SK-N-SH treated with all-trans-retinoic acid at 6 μM for 48 hours (cell line): Measurements from ENCODE around the gene PTTG1.

Experiments used
- ATAC-seq: fragments of 200-7000 bp; cut with Tn5 transposase; 3 replicates; pipeline ENCODE4 v1.9.1; 2020; ENCODE audit warnings: mild to moderate bottlenecking, moderate library complexity
- ARNTL ChIP-seq: fragments of 450-650 bp; formaldehyde crosslinking; IDR thresholded peaks from 2 replicates; pipeline ENCODE4 v1.5.0; 2020; ENCODE audit warnings: low read depth, mild to moderate bottlenecking, moderate library complexity, borderline replicate concordance
- BACH2 ChIP-seq: fragments of 250-450 bp; sonication (Bioruptor Pico); IDR thresholded peaks from 2 replicates; pipeline ENCODE4 v1.9.0; 2021; ENCODE audit warnings: mild to moderate bottlenecking, borderline replicate concordance
- CREB5 ChIP-seq: fragments of 250-450 bp; sonication (Bioruptor Pico); IDR thresholded peaks from 2 replicates; pipeline ENCODE4 v1.5.1; 2020; ENCODE audit warnings: low read depth, mild to moderate bottlenecking, moderate library complexity
- CSDC2 ChIP-seq: fragments of 250-450 bp; sonication (Bioruptor Pico); IDR thresholded peaks from 2 replicates; pipeline ENCODE4 v1.5.0; 2020; ENCODE audit warnings: mild to moderate bottlenecking, moderate library complexity
- ESRRG ChIP-seq: fragments of 250-450 bp; sonication (Bioruptor Pico); IDR thresholded peaks from 2 replicates; pipeline ENCODE4 v1.6.1; 2021; ENCODE audit warnings: mild to moderate bottlenecking
- GLIS3 ChIP-seq: fragments of 250-450 bp; sonication (Bioruptor Pico); IDR thresholded peaks from 2 replicates; pipeline ENCODE4 v1.5.0; 2020; ENCODE audit warnings: mild to moderate bottlenecking, moderate library complexity
- ISL1 ChIP-seq: fragments of 250-450 bp; sonication (Bioruptor Pico); IDR thresholded peaks from 2 replicates; pipeline ENCODE4 v2.1.2; 2022; ENCODE audit warnings: mild to moderate bottlenecking, moderate library complexity
- OSR1 ChIP-seq: fragments of 250-450 bp; sonication (Bioruptor Pico); IDR thresholded peaks from 2 replicates; pipeline ENCODE4 v1.8.0; 2022; ENCODE audit warnings: moderate library complexity, mild to moderate bottlenecking, inconsistent platforms
- PATZ1 ChIP-seq: fragments of 250-450 bp; sonication (Bioruptor Pico); IDR thresholded peaks from 2 replicates; pipeline ENCODE4 v1.8.0; 2020; ENCODE audit warnings: mild to moderate bottlenecking, moderate library complexity, borderline replicate concordance
- PPARA ChIP-seq: fragments of 250-450 bp; sonication (Bioruptor Pico); IDR thresholded peaks from 2 replicates; pipeline ENCODE4 v1.5.0; 2020; ENCODE audit warnings: mild to moderate bottlenecking, borderline replicate concordance
- RARB ChIP-seq: fragments of 250-450 bp; sonication (Bioruptor Pico); IDR thresholded peaks from 2 replicates; pipeline ENCODE4 v1.8.0; 2021; ENCODE audit warnings: mild to moderate bottlenecking, moderate library complexity
- SNAI2 ChIP-seq: fragments of 250-450 bp; sonication (Bioruptor Pico); IDR thresholded peaks from 2 replicates; pipeline ENCODE4 v1.5.0; 2020; ENCODE audit warnings: mild to moderate bottlenecking, moderate library complexity
- TCF4 ChIP-seq: fragments of 250-450 bp; sonication (Bioruptor Pico); IDR thresholded peaks from 2 replicates; pipeline ENCODE4 v1.8.0; 2021; ENCODE audit warnings: mild to moderate bottlenecking, moderate library complexity, borderline replicate concordance
- TOX ChIP-seq: fragments of 250-450 bp; sonication (Bioruptor Pico); IDR thresholded peaks from 2 replicates; pipeline ENCODE4 v1.8.0; 2021; ENCODE audit warnings: mild to moderate bottlenecking, moderate library complexity, borderline replicate concordance
- ZC3H10 ChIP-seq: fragments of 250-450 bp; sonication (Bioruptor Pico); IDR thresholded peaks from 2 replicates; pipeline ENCODE4 v1.5.1; 2021; ENCODE audit warnings: mild to moderate bottlenecking, moderate library complexity
- ZFP3 ChIP-seq: fragments of 250-450 bp; sonication (Bioruptor Pico); IDR thresholded peaks from 2 replicates; pipeline ENCODE4 v1.5.0; 2020; ENCODE audit warnings: mild to moderate bottlenecking, moderate library complexity
- ZFP30 ChIP-seq: fragments of 450-650 bp; formaldehyde crosslinking; IDR thresholded peaks from 2 replicates; pipeline ENCODE4 v1.5.0; 2022; ENCODE audit warnings: mild to moderate bottlenecking, moderate library complexity
- ZNF565 ChIP-seq: fragments of 450-650 bp; formaldehyde crosslinking; conservative IDR thresholded peaks from 2 replicates; pipeline ENCODE4 v1.5.0; 2020; ENCODE audit warnings: low read depth, mild to moderate bottlenecking, moderate library complexity
- ZNF70 ChIP-seq: fragments of 450-650 bp; formaldehyde crosslinking; IDR thresholded peaks from 2 replicates; pipeline ENCODE4 v1.5.0; 2020; ENCODE audit warnings: mild to moderate bottlenecking, moderate library complexity
- ZNF8 ChIP-seq: fragments of 450-650 bp; formaldehyde crosslinking; IDR thresholded peaks from 2 replicates; pipeline ENCODE4 v1.5.0; 2020; ENCODE audit warnings: mild to moderate bottlenecking, moderate library complexity
- TF ChIP-seq, protein P1 (sequence below): fragments of 250-450 bp; sonication (Bioruptor Pico); IDR thresholded peaks from 2 replicates; pipeline ENCODE4 v1.5.1; 2021; ENCODE audit warnings: mild to moderate bottlenecking, moderate library complexity
- TF ChIP-seq, protein P2 (sequence below): fragments of 250-450 bp; sonication (Bioruptor Pico); IDR thresholded peaks from 2 replicates; pipeline ENCODE4 v1.5.0; 2020; ENCODE audit warnings: mild to moderate bottlenecking, moderate library complexity
- TF ChIP-seq, protein P3 (sequence below): fragments of 250-450 bp; sonication (Bioruptor Pico); IDR thresholded peaks from 2 replicates; pipeline ENCODE4 v1.8.0; 2021; ENCODE audit warnings: low read depth, mild to moderate bottlenecking, moderate library complexity, borderline replicate concordance

The PTTG1 gene

GRCh38 chr5:160452795-160453194, 31.1 kb downstream of the PTTG1 start:
- TF ChIP-seq SNAI2 (CRISPR knock-in tag): no peak
- TF ChIP-seq ZC3H10 (CRISPR knock-in tag): no peak
- no peak for TF ChIP-seq BACH2 (CRISPR knock-in tag)
- no peak for TF ChIP-seq ZFP30 (CRISPR knock-in tag)
- no peak for TF ChIP-seq ISL1 (CRISPR knock-in tag)
- TF ChIP-seq TOX (CRISPR knock-in tag): no peak
- TF ChIP-seq ZNF70 (CRISPR knock-in tag): no peak
- no peak for TF ChIP-seq GLIS3 (CRISPR knock-in tag)
- TF ChIP-seq ZNF8: no peak
- TF ChIP-seq PPARA: no peak
- no peak for TF ChIP-seq RARB
- no peak for TF ChIP-seq OSR1 (CRISPR knock-in tag)
- TF ChIP-seq ESRRG: no peak
- TF ChIP-seq, protein P1, sequence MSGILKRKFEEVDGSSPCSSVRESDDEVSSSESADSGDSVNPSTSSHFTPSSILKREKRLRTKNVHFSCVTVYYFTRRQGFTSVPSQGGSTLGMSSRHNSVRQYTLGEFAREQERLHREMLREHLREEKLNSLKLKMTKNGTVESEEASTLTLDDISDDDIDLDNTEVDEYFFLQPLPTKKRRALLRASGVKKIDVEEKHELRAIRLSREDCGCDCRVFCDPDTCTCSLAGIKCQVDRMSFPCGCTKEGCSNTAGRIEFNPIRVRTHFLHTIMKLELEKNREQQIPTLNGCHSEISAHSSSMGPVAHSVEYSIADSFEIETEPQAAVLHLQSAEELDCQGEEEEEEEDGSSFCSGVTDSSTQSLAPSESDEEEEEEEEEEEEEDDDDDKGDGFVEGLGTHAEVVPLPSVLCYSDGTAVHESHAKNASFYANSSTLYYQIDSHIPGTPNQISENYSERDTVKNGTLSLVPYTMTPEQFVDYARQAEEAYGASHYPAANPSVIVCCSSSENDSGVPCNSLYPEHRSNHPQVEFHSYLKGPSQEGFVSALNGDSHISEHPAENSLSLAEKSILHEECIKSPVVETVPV (CRISPR knock-in tag): no peak
- TF ChIP-seq ARNTL (CRISPR knock-in tag): no peak
- TF ChIP-seq TCF4 (CRISPR knock-in tag): no peak
- TF ChIP-seq ZNF565 (CRISPR knock-in tag): no peak
- TF ChIP-seq, protein P2, sequence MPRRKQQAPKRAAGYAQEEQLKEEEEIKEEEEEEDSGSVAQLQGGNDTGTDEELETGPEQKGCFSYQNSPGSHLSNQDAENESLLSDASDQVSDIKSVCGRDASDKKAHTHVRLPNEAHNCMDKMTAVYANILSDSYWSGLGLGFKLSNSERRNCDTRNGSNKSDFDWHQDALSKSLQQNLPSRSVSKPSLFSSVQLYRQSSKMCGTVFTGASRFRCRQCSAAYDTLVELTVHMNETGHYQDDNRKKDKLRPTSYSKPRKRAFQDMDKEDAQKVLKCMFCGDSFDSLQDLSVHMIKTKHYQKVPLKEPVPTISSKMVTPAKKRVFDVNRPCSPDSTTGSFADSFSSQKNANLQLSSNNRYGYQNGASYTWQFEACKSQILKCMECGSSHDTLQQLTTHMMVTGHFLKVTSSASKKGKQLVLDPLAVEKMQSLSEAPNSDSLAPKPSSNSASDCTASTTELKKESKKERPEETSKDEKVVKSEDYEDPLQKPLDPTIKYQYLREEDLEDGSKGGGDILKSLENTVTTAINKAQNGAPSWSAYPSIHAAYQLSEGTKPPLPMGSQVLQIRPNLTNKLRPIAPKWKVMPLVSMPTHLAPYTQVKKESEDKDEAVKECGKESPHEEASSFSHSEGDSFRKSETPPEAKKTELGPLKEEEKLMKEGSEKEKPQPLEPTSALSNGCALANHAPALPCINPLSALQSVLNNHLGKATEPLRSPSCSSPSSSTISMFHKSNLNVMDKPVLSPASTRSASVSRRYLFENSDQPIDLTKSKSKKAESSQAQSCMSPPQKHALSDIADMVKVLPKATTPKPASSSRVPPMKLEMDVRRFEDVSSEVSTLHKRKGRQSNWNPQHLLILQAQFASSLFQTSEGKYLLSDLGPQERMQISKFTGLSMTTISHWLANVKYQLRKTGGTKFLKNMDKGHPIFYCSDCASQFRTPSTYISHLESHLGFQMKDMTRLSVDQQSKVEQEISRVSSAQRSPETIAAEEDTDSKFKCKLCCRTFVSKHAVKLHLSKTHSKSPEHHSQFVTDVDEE (CRISPR knock-in tag): no peak
- no peak for ATAC-seq

DNA sequence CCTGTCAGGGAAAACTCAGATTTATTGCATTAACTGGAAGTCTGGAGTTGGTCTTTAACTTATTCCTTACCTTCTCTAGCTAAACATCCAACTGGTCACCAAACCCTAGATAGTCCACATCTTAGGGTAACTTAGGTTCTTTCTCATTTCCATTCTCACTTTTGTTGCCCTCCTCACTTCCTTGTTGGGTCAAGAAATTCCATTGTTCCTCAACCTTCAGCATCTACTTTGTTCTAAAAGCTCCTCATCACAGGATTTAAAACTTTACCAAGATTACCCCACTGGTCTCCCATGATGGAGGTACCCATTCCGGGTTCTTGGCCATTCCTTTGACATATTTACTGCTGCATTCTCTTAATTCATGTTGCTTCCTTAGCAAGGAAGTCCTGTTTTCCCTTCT, 32.1 kb downstream of the PTTG1 start:
- ATAC-seq: no peak
- TF ChIP-seq GLIS3 (CRISPR knock-in tag) (no peak), RARB (no peak), BACH2 (CRISPR knock-in tag) (no peak), PPARA (no peak), CREB5 (CRISPR knock-in tag) (no peak), ZFP3 (no peak), ZNF565 (CRISPR knock-in tag) (no peak), ZNF70 (CRISPR knock-in tag) (no peak), ZNF8 (no peak), TOX (CRISPR knock-in tag) (no peak), TCF4 (CRISPR knock-in tag) (no peak), CSDC2 (CRISPR knock-in tag) (no peak), ESRRG (no peak), ZC3H10 (CRISPR knock-in tag) (no peak), PATZ1 (CRISPR knock-in tag) (no peak), ARNTL (CRISPR knock-in tag) (no peak)
- TF ChIP-seq, protein P2 (CRISPR knock-in tag): no peak
- TF ChIP-seq, protein P3, sequence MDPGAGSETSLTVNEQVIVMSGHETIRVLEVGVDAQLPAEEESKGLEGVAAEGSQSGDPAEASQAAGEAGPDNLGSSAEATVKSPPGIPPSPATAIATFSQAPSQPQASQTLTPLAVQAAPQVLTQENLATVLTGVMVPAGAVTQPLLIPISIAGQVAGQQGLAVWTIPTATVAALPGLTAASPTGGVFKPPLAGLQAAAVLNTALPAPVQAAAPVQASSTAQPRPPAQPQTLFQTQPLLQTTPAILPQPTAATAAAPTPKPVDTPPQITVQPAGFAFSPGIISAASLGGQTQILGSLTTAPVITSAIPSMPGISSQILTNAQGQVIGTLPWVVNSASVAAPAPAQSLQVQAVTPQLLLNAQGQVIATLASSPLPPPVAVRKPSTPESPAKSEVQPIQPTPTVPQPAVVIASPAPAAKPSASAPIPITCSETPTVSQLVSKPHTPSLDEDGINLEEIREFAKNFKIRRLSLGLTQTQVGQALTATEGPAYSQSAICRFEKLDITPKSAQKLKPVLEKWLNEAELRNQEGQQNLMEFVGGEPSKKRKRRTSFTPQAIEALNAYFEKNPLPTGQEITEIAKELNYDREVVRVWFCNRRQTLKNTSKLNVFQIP (CRISPR knock-in tag): no peak
